ENCODE measurements around the gene BMP7.

DNA sequence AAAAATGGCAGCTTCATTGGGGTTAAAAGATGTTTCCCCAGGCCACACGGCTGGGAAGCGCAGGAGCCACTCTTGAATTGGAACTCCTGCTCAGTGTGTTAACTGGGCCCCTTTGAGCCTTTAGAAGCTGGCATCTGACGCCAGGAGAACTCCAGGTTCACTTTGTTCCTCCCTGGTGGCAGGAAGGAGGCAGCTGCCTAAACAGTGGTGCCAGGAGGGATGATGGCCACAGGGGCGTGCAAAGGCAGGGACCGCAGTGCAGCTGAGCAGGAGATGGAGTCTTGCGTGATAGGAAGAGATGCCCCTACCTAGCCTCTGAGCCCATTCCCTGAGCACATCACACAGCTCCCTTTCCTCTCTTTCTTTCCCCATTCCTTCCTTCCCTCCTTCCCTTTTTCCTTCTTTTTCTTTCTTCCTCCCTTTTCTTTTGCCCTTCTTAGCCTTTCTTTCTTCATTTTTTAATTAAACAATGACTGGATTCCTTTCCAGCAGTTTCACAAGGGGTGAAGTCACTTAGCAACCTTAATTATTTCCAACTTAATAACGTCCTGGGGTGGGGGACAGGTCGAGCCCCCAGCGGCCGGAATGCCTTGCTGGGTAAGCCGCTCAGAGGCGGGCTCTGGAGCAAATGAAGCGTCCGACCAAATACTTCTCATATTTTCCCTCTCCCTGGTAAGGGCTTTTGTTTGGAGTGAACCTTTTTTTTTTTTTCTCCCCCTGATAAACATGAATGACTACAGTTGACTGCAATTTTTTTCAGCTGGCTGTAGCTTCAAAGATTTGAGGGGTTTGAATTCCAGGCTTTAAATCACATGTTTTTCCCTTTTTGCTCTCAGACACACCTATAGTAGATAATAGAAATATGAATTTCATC is 20.8 kb upstream of the BMP7 start:
- TF ChIP-seq, protein P1, sequence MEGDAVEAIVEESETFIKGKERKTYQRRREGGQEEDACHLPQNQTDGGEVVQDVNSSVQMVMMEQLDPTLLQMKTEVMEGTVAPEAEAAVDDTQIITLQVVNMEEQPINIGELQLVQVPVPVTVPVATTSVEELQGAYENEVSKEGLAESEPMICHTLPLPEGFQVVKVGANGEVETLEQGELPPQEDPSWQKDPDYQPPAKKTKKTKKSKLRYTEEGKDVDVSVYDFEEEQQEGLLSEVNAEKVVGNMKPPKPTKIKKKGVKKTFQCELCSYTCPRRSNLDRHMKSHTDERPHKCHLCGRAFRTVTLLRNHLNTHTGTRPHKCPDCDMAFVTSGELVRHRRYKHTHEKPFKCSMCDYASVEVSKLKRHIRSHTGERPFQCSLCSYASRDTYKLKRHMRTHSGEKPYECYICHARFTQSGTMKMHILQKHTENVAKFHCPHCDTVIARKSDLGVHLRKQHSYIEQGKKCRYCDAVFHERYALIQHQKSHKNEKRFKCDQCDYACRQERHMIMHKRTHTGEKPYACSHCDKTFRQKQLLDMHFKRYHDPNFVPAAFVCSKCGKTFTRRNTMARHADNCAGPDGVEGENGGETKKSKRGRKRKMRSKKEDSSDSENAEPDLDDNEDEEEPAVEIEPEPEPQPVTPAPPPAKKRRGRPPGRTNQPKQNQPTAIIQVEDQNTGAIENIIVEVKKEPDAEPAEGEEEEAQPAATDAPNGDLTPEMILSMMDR (IDR thresholded peaks at IDR 0.05) = no peak
- no peak for TF ChIP-seq POLR2A (IDR thresholded peaks at IDR 0.05)
